Activated CD8-positive, alpha-beta memory T cell treated with anti-CD3 and anti-CD28 coated beads for 36 hours (primary cell): Measurements from ENCODE around the gene DTNBP1. TPM values are rescaled to one million over a fixed set of nuclear protein-coding genes. Genes with fewer than 3 reads are reported as not detected.
"Not testable (repeated sequence)": the region's sequence is repeated elsewhere in the genome, so short reads cannot be mapped to it uniquely, and the experiment has no call there.

Experiments
- CTCF ChIA-PET: fragments of 350-600 bp; sonication (Branson Sonifier 250); formaldehyde crosslinking; loops from one replicate; lab custom pipeline; 2021; ENCODE audit warnings: antibody characterized with exemption; lab: Charles Lee
- POLR2A ChIA-PET: fragments of 350-600 bp; sonication (Branson Sonifier 250); formaldehyde crosslinking; loops from one replicate; lab custom pipeline; 2021; ENCODE audit warnings: antibody characterized with exemption; lab: Charles Lee
- total RNA-seq, 2 experiments: library from RNA; stranded (reverse); gene quantifications; one replicate each; pipeline ENCODE4 v1.2.3, GENCODE V29; 2021

The DTNBP1 gene
- total RNA-seq, 2 experiments from 2014 or later: 15.9 to 17.1 TPM

GRCh38 chr6:15673666-15674065, 10.8 kb upstream of the DTNBP1 start:
- CTCF ChIA-PET: no interaction called here
- POLR2A ChIA-PET: no interaction called here

- ChIA-PET CTCF (interaction anchor here (0.6 kb wide), 1 partner anchor 490 kb away, joined by 4 read pairs; no protein-coding TSS in a partner anchor), POLR2A (interaction anchor here (0.6 kb wide), 1 partner anchor 10 kb away, joined by 3 read pairs; no protein-coding TSS in a partner anchor)
Measured at GRCh38 chr6:15672818-15673217, 10.0 kb upstream of the DTNBP1 start.

DNA sequence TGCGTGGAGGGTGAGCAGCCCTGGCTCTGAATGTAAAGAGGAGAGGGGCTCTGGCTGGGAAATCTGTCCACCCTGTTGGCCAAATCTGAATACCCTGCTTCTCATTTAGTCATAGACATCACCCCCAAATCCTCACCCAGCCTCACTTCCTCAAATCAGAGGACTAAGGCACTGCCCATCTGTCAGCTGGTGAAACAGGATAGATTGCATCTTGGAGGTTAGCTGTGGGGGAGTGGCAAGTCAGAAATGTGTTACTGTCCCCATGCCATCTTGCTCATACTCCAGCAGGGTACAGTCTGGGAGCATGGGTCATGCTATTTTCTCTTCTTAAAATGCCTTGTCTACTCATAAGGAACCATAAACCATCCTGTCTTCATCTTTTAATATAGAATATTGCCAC, 9.5 kb upstream of the DTNBP1 start:
- ChIA-PET POLR2A (no interaction called here), CTCF (interaction anchor here (0.6 kb wide), 1 partner anchor 491 kb away, joined by 4 read pairs; no protein-coding TSS in a partner anchor)

DNA sequence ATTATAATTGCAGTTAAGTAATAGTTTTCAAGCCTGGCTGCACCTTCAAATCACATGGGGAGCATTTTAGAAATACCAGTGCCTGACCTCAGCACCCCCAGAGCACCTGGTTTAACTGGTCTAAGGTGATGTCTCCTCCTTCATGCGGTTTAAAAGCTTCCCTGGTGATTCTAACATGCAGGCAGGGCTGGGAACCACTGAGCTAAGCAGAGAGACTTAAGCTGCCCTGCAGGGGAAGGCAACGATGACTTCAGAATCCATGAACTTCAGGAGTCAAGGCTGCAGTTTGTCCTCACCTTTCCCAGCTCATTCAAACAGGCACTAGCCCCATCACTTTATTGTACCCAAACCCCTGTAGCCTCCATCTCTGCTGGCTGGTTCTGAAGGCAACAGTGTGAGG, 6.1 kb upstream of the DTNBP1 start:
- POLR2A ChIA-PET: no interaction called here
- CTCF ChIA-PET: interaction anchor here (1.0 kb wide), 1 partner anchor 23 kb away, joined by 3 read pairs; no protein-coding TSS in a partner anchor

GRCh38 chr6:15666896-15667295, 4.1 kb upstream of the DTNBP1 start:
- POLR2A ChIA-PET, CTCF ChIA-PET: not testable (repeated sequence)

- POLR2A ChIA-PET: no interaction called here
- CTCF ChIA-PET: no interaction called here
Measured at GRCh38 chr6:15665237-15665636, 2.4 kb upstream of the DTNBP1 start.

- POLR2A ChIA-PET: interaction anchor here (0.6 kb wide), 1 partner anchor 10 kb away, joined by 3 read pairs; no protein-coding TSS in a partner anchor
- CTCF ChIA-PET: interaction anchor here (0.7 kb wide), 1 partner anchor 22 kb away, joined by 3 read pairs; no protein-coding TSS in a partner anchor
Measured at GRCh38 chr6:15663130-15663871, 473 bp upstream of the DTNBP1 start.

DNA sequence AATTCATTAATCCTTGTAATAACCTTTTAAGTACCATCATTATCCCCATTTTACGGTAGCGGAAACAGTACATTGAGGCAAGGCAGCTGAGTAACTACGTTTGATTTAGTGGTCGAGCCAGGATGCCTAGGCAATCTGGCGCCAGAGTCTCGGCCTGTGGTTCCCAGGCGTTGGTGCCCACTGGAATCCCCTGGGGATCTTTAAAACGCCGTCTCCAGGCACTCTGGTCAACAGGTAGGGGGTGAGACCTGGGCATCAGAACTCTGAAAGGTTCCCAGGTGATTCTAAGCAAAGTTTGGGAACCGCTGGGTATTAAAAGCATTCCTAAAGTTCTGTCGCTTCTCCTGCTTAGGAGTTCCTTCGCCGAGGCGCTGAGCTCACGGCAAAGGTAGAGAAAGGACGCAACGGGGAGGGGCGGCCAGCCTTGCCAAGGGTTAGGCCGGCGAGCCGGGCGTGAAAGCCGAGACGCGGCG, 939 bp downstream of the DTNBP1 start:
- CTCF ChIA-PET: no interaction called here
- POLR2A ChIA-PET: interaction anchor here (0.7 kb wide), 1 partner anchor 9 kb away, joined by 3 read pairs; no protein-coding TSS in a partner anchor

DNA sequence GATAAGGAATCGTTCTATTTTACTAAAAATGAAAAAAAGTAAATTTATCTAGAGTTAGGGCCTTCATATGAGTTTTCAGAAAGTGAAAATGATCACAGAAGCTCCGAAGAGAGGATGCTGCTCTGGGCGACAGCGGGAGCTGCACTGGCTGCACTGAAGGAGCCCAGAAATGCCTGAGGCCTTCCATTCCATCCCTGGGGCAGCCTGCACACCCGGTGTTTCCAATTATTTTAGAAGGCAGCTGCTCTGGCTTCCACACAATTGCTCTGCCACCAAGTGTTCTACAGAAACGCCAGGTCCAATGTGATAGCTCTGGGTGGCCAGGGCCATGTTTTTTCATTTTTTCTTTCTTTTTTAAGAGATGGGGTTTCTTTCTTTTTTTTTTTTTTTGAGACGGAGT, 3.6 kb downstream of the DTNBP1 start:
- POLR2A ChIA-PET: no interaction called here
- CTCF ChIA-PET: no interaction called here

DNA sequence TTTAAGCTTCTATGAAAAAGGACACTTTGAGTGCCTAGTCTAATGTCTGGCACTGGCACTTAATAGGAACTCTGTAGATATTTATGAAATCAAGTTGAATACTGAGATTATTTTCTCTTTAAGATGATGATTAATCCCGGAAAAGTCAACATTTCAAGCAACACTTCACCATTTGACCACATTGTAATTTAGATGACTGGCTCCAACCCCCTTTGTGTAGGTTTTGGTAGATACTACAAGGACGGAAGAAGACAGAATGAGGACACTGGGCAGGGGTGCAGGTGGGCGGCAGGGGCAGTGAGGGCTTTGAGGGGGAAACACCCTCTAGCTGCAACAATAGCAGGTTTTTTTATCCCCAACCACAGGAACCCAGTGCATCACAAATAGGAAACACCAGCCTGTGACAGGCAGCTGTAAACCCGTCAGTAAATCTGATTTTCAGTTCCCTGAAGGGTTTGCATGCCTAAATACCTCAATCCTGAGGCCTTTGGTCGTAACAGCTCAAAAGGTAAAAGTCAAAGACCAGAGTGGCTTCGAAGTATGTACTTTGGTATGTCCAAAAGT, 4.6 kb downstream of the DTNBP1 start:
- ChIA-PET CTCF (interaction anchor here (1.1 kb wide), 1 partner anchor 14 kb away, joined by 3 read pairs; no protein-coding TSS in a partner anchor), POLR2A (no interaction called here)

DNA sequence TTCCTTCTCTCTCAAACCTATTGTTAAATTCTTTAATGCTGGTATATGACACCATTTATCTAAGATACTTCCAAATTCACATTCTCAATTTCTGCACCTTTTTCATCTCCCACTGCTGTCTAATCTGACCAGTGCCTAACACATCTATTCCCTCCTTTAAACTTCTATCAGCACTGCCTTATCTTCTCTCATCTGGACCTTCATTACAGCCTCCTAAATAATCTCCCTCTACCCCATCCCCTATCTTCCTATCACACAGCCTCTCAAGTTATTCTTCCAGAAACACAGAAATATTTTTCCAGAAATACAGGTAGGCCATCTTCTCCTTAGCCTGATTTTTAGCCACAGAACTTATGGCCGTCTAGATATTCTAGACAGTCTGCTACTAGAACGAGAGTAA, 5.5 kb downstream of the DTNBP1 start:
- ChIA-PET POLR2A (no interaction called here), CTCF (no interaction called here)

DNA sequence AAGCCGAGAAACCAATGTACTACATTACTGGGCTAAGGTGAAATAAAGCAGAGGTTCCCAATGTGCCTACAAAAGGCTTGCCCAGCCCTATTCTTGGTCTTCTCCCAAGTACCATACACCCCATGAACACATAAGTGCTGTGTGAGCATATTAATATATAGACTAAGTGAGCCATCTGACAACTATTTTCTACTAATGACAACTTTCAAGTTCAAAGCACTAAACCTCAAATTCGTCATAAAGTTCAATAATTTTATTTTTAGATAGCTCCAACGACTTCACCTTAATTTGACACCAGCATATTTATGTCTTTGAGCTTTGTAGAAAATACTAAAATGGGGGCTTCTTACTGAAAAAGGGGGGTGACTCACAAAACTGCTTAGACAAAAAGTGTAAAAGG, 6.7 kb downstream of the DTNBP1 start:
- POLR2A ChIA-PET: no interaction called here

GRCh38 chr6:15654250-15654649, 8.6 kb downstream of the DTNBP1 start:
- ChIA-PET POLR2A (no interaction called here), CTCF (no interaction called here)

More for the DNA sequence above, 6.7 kb downstream of the DTNBP1 start:
- CTCF ChIA-PET: interaction anchor here (0.7 kb wide), 1 partner anchor 234 kb away, joined by 3 read pairs; no protein-coding TSS in a partner anchor

- ChIA-PET CTCF (no interaction called here), POLR2A (interaction anchor here (0.6 to 1.6 kb wide), 3 partner anchors 8 to 292 kb away, joined by 3 to 11 read pairs (median 5); no protein-coding TSS in a partner anchor)
Measured at GRCh38 chr6:15653581-15653980, 9.2 kb downstream of the DTNBP1 start.

- CTCF ChIA-PET, POLR2A ChIA-PET: not testable (repeated sequence)
Measured at GRCh38 chr6:15650004-15650559, 12.7 kb downstream of the DTNBP1 start.

- POLR2A ChIA-PET: no interaction called here
- CTCF ChIA-PET: no interaction called here
Measured at GRCh38 chr6:15644904-15645303, 17.9 kb downstream of the DTNBP1 start.

DNA sequence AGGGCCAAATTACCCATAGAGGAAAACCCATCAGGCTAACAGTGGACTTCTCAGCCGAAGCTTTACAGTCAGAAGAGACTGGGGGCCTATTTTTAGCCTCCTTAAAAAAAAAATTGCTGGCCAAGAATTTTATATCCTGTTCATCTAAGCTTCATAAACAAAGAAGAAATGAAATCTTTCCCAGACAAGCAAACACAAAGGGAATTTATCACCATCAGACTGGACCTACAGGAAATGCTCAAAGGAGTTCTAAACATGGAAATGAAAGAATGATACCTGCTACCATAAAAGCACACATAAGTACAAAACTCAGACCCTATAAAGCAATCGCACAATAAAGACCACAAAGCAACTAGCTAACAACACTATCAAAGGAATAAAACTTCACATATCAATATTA, 19.3 kb downstream of the DTNBP1 start:
- POLR2A ChIA-PET: no interaction called here
- CTCF ChIA-PET: interaction anchor here (0.6 to 1.0 kb wide), 3 partner anchors 15 to 593 kb away, joined by 3 read pairs; no protein-coding TSS in a partner anchor

- CTCF ChIA-PET: no interaction called here
- POLR2A ChIA-PET: no interaction called here
Measured at GRCh38 chr6:15642276-15642675, 20.6 kb downstream of the DTNBP1 start.

GRCh38 chr6:15638373-15638772, 24.5 kb downstream of the DTNBP1 start:
- ChIA-PET POLR2A (no interaction called here), CTCF (no interaction called here)

- ChIA-PET POLR2A (no interaction called here), CTCF (no interaction called here)
Measured at GRCh38 chr6:15631432-15631831, 31.4 kb downstream of the DTNBP1 start.
